GM18519 (cell line): ENCODE results near the gene TMEM63C.

Experiments
- ATAC-seq: cut with Tn5 transposase; IDR thresholded peaks from one replicate; pipeline ENCODE4 v1.9.1; 2021; ENCODE audit warnings: mild to moderate bottlenecking, moderate library complexity; ENCODE audit not compliant: unreplicated experiment, low FRiP score

The TMEM63C gene

DNA sequence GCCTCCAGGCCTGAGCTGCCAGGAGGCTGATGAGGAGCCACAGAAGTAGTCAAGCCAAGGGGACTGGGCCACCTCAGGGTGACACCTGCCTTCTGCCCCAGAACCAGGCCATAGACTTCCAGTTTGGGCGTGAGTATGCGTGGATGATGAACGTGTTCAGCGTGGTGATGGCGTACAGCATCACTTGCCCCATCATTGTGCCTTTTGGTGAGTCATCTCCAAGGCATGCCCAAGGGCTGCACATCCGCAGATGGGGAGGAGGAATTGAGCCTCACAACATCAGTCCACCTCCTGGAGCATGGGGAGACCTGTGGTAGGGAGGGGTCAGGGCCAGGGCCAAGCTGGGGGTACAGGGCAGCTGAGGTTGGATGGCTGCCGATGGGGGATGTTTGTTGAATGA lies 67.1 kb downstream of the TMEM63C start:
- no peak for ATAC-seq

DNA sequence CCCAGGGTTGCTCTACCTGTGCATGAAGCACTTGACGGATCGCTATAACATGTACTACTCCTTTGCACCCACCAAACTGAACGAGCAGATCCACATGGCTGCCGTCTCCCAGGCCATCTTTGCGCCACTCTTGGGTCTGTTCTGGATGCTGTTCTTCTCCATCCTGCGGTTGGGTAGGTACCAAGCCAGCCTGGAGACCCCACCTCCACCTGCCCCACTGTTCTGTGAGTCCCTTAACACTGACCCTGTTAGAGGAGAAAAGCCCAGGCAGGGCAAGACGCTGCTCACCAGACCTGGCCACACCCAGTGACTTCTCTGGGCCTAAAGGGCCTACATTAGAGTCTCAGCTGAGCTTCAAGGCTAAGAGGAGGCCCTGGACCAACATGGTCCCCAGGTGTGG lies 67.7 kb downstream of the TMEM63C start:
- ATAC-seq, result no peak

DNA sequence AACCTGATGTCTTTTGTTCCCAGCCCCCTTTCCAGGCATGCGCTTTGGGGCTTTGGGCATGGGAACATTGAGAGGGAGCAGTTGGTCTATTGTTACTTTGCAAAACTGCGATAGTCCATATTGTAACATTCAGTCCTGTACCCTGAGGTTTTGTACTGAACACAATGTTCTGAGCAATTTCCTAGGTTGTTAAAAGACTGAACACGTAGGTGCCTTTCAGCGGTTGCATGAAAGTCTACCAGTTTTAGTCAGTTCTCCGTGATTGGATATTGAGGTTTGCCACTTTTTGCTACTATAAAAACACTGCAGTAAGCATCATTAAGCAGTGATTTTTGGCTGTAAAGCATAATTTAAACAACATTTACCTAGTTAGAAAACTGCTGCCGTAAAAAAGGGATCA lies 69.3 kb downstream of the TMEM63C start:
- no peak for ATAC-seq

DNA sequence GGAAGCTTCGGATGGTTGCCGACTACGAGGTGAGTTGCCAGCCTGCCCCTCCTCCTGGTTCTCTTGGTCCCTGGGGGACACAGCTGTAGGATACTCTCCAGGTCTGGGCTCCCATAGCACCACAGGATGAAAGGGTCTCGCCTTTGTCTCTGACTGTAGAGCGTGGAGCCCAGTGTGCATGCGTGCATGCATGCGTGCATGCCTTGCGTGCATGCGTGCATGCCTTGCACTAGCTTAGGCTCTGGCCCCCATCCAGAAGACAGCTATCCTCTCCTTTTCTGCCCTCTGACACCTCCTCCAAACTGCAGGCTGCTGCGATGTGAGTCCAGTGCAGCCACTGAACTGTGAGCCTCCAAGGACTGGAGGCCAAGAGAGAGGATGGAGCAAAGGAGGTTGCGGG lies 70.3 kb downstream of the TMEM63C start:
- no peak for ATAC-seq

DNA sequence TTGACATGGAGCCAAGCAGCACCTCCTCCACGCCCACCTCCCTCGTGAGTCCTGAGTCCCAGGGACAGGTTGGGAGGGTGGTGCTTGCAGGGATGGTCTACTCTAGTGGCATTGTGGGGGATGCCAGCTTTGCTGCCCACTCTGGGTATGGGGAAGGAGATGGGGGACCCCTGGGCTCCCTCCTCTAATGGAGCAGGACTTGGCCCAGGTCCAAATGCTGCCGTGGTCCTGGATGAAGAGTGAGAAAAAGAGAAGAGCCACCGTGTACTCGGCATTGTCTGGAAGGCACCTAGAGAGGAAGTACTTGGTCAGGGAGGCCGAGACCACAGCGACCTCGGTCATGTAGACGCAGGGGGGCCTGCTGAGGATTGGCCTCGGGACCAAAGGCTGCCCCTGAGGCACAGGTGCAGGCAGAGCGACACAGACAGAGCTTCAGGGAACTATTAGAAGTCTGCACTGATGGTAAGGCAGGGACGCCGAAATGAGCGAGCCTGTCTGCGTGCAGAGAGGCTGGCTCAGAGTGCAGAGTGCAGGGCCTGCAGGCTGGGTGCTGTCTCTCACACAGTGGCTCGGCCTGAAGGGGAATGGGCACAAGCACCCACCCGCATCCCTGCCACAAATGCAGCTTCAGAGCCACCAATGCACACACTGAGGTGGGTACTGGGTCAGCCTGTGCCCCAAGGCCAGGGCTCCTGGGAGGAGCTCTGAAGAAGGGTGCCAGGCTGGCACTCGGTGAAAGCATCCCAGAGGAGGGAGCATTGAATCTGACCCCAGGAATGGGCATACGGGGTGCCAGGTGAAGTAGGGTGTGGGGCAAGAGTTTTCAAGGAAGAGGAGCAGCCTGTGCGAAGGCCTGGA lies 72.0 kb downstream of the TMEM63C start:
- no peak for ATAC-seq

DNA sequence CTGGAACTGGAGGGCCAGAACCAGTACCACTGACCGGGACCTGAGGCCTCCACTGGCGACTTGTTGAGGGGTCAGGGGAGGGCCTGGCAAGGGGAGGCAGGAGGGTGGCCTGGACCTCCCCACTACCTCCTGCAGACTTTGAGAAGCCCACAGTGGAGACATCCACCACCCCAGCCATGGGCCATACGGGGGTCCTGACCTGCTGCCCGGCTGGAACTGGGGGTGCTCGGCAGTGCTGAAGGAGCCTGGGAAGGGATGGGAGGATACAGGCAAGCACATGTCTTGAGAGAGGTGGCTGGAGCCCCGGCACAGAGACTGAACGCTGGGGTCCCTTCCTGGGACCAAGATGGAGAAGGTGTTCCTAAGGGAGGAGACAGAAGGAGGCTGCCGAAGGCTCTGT lies 75.1 kb downstream of the TMEM63C start:
- ATAC-seq, result no peak

DNA sequence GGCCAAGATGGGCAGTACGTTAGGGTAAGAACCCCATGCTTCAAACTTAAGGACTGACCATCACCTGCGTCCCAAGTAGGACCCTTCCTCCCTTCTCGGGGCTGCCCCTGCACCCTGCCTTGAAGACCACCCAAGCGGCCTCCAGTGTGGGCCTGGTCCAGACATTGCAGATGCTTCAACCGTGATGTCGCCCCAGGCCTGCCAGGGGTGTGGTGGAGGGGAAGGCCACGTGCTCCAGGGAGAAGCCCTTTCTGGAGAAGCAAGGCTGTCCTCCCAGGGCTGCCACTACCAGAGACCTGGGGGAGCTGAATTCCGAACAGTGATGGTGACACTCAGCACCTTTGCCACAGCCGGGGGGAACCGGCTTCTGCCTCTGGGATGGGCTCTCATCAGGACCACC lies 76.1 kb downstream of the TMEM63C start:
- ATAC-seq, result no peak

DNA sequence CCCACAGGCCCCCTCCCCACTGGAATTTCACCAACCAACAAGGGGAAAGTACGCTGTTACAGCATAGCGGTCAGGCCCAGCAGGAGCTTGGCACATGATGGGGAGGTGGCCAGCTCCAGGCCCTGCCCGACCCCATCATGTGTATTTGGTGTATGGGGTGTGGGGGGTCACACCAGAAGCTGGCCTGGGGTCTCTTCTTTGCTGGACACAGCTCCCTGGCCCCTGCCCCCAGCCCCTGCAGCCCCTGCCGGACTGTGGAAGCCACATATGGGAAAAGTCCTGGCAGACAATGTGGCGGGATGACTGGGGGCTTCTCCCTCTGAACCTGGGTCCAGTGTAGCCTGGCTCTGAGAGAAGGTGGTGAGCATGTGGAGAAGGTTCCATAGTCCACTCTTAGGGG lies 77.0 kb downstream of the TMEM63C start:
- ATAC-seq, result no peak

DNA sequence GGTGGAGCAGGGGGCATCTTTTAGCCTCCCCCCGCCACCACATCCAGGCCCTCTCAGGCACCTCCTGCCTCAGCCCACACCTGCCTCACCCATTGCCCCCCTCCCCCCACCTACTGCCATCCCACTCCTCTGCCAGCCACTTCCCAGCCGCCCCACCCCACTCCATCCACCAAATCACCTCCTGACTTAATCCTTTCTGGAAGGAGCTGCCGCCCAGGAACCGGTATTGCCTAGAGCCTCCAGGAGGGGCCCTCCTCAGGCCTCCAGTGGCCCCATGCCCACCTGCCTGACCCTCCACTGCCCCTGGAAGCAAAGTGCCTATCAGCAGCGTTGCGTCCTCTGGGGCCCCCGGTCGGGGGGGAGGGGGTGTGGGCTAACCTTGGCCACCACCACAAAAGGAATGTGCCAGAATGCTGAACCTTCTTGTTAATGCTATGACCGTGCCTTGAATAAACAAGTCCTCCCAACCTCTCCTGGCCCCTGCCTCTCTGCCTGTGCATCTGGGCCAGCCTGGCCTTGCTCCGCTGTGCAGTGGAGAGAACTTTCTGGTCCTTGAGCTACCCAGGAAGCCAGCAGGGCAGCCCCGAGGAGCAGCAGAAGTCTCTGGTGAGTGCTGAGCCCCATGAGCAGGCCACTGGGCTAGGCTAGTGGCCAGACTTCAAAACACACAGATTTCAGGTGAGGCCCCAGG lies 77.6 kb downstream of the TMEM63C start:
- ATAC-seq, result no peak

DNA sequence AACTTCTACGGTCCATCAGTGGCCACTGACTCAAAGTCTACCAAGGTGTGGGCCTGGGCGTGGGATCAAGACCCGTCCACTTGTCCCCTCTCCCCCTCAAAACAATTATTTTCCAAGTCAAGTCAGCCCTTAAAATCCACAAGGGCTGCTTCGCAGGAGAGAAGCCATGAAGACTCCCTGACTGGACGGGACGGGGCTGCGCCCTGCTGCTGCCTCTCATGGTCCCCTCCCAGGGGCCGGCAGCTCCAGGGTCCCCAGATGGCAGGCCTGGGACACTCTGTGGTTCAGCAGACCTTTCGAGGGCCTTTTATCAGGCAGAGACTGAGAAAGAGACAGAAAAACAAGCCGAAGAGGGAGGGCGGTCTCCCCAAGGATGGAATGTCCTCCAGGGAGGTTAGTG lies 78.6 kb downstream of the TMEM63C start:
- ATAC-seq, result no peak

DNA sequence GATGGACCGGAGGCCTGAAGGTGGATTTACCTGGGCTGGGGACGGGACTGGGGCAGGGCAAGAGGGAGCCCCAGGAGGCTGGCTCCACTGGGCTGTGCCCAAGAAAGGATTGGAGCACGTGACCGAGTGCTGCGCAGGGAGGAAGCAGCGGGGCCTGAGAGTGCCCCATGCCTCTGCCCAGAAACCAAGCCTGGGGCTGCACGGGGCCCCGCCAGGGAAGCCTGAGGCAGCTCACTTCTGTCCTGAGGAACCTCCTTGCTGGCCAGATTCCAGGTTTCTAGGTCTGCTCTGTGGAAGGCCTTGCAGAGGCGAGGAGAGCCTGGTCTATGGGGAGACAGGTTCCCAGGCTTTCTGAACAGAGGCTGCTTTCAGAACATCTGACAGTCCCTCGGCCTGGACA lies 79.0 kb downstream of the TMEM63C start:
- no peak for ATAC-seq

DNA sequence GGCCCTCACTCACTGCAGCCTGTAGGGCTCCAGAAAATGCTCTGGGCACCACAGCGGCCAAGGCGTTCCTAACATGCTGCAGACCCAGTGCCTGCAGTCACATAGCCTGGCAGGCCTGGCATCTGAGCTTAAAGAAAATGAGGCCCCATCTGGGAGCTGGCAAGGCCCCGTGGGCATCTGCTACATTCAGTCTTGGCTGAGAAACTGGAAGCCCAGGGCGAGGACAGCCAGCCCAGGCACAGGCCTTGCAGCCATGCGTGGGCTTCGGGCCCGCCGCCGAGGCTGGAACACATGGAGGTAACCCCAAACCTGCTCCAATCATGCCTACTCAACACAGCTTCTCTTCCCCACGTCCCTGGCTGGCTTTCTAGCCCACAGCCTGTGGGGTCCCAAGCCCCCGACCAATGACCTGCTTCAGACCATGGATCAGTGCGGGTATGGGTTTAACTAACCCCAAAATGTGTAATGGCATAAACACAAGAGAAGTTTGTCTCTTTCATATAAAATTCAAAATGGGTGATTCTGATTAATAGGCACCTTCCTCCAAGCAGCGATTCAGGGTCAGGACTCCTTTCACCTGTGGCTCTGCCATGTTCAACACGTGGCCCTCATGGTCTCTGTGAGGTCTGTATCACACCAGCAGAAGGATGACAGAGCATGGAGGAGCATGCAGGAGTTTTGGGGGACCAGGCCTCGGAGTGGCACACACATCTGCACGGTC lies 83.0 kb downstream of the TMEM63C start:
- no peak for ATAC-seq

DNA sequence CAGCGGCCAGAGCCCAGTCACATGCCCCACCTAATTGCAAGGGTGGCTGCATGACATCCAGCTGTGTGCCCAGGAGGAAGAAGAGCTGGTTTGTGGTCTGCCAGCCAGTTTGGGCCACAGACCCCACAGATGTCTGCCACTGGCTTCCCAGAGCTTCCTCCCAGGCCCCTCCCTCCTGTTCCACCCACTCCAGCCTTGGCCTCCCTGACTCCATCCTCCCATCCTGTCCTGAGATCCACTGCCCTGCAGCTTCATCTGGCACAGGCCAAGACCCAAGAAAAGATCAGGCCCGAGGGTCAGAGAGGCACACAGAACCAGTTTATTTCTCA lies 83.6 kb downstream of the TMEM63C start:
- no peak for ATAC-seq

DNA sequence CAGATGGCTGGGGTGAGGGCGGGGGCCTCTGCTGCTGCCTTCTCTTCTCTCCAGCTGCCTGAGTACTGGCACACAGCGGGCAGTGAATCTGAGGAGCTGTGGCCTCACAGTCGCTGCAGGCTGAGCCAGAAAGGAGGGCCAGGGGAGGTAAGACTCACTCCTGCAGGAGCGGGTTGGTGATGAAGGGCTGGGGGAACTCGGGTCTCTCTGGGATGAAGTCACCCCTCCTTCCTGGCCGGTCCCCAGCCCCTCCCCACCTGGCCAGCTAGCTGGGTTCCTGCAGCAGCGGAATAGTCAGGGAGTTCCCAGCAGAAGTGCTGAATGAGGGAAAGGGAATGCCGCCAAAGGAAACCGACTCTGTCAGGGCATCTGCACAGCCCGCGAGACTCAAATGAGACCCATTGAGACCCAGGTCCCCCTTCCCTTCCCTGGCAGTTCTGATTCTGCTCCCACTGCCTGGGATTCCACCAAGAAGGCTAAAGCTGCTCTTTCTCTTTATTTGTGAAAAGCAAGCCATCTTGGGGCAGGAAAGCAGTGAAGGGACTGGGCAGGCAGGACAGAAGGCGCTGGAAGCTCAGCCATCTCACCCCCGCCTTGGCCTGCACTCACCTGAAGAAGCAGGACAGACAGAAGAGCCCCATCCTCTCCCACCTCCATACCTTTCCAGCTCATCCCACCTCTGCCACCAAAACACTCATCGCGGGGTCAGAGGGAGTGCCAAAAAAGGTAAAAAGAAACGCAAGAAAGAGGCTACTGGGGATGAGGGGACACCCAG lies 84.2 kb downstream of the TMEM63C start:
- ATAC-seq, result no peak

DNA sequence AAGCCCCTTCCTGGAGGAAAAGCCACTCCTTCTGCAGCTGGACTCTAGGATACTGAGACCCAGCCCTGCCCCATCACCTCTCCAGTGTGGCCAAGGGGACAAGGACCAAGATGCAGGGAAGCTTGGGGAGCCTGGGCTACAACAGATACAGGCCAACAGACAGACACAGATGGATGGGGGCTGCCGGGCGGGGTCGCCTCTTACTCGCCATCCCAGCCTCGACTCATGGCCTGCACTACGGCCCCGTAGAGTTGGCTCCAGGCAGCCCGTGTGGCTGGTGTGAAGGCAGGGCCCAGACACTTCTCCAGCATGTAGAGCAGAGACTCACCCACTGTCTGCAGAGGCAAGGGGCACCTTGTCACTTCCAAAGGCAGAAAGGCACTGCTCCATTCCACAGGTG lies 84.7 kb downstream of the TMEM63C start:
- no peak for ATAC-seq

DNA sequence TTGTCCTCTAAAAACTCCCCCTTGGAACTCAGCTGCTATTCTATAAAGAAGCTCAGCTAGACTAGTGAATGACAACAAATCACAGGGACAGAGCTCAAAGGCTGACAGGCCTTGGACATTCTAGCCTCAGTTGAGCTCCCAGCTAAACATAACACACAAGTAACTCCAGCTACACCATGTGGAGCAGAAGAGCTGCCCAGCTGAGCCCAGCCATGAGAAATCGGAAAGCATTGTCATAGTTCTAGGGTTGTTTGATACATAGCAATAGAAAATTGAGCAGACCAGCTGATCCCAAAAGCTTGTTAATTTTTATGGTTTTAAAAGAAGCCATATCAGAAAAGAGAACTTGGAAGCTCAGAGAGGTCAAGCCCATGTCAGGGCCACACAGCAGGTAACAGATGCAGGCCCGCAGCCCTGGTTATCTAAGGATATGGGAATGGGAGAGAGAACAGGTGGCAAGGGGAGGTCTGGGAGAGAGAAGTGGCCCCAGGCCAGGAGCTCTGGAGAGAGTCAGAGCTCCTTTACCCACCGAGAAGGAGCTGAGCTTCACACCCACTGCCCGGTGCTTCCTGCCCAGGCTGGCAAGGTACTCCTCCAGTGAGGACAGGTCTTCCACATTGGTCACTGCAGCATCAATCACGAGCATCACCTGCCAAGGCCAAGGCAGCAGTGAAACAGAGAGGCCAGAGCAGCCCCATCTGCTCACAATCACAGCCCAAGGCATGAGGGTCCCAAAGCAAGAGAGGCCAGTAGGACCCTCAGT lies 86.5 kb downstream of the TMEM63C start:
- no peak for ATAC-seq

DNA sequence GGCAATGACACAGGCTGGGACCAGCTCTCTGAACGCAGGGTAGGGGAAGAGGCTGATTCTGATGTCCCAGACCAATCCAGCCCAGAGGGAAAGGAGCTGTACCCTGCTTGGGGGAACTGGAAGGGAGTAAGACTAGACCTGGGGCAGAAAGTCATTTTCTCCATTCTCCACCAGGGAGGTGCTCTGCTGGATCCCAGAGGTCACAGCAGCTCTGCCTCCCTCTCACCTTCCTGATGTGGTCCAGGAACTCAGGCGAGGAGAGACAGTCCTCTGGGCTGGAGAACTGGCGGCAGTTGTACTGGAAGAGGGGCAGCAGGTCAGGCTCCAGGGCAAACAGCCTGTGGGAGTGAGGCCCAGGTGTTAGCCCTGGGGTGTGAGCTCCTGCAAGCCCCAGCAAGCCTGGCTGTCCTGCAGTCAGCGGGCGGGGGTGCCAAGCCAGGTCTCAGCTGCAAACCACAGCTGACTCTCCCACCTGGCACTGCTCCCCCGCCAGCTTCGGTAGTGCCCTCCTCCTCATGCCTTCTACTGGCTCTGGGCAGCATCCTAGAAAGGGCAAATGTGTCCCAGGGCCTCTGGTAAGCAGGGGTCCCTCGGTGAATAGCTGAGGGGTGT lies 87.5 kb downstream of the TMEM63C start:
- no peak for ATAC-seq

DNA sequence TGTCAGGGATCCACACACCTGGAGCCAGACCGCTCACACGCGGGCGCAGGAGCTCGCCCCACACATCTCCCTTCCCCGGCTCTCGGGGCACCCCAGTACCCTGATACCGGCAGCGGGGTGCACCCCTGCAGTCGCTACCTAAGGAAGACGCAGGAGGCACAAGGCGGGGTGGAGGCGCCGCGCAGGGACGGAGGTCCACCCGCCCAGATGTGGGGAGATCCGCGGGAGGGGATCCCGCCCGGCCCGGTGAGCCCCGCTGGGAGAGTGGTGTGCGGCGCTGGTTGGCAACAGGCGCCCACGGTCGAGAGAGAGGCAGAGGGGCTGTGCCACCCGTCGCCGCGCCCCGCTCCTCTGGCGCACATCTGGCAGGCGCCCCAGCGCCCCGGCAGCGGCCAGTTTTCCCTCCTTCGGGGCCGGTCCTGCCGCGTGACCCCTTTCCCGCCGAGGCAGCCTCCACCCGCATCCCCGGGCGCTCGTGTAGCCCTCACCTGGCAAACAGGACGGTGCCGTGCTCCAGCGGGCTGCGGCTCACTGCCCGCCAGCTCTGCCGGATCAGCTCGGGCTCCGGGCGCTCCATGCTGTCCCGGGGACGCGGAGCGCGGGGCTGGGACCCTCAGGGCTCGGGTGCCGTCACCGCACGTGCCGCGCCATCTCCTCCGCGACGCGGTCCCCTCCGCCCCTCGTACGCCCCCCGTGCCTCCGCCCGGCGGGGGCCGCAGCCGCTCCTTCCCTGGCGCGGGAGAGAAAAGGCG lies 88.9 kb downstream of the TMEM63C start:
- ATAC-seq, result no peak

DNA sequence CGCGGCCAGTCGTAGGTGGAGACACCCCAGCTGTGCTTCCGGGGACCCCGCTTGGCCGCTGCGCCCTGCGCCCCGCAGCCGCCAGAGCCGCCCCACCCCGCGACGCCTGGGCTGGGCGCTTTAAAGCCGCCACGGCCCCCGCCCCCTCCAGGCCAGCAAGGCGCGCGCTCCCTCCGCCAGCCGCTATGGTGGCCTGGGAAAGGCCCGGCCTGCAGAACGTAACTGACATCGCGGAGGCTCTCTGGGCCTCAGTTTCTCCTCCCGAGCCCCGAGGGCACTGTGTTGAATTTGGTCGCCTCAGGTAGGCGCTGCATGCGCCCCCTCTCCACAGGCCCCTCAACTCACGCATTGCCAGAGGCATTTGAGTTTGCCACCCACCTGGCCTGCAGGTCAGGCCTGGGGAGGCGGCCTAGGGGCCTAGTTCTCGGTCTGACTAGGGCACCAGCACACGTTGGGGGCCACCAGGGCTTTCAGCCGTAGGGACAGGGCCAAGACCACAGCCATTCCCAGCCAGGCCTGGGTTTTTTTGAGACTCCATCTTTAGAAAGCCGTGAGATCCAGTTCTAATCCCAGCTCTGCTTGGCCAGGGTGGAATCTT lies 89.6 kb downstream of the TMEM63C start, which contains the start of gene NGB:
NGB (minus strand) TSS at position 94 of the 598 bp plus-strand sequence. CDS start 269 bp downstream, outside the sequence.
- no peak for ATAC-seq
